Small intestine (tissue), 7 donors: ENCODE data around the gene NFATC2IP. TPM values are rescaled to one million over a fixed set of nuclear protein-coding genes. Genes with fewer than 3 reads are reported as not detected.
"Not testable (repeated sequence)": the region's sequence is repeated elsewhere in the genome, so short reads cannot be mapped to it uniquely, and the experiment has no call there.

Source experiments
- DNase-seq, 2 donors: peaks; one replicate each; pipeline versions ENCODE4 v3.0.0 to v3.0.0-alpha.2; 2013
- FAIRE-seq: peaks from 2 replicates; lab custom pipeline; 2012; peaks lifted over from hg19 to GRCh38; lab: Jason Lieb, UNC
- H3K27ac ChIP-seq, 3 donors: one replicate each; pipeline ENCODE4 v1.5.1; 2013; ENCODE audit warnings: low read length in 2 of 3, mild to moderate bottlenecking in 2 of 3, control low read depth in 1 of 3, inconsistent platforms in 1 of 3, low read depth in 1 of 3, moderate library complexity in 1 of 3
- H3K27me3 ChIP-seq, 3 donors: one replicate each; pipeline ENCODE4 v1.6.1; 2013; ENCODE audit warnings: low read length in 3 of 3, inconsistent platforms in 1 of 3; ENCODE audit not compliant: control insufficient read depth in 3 of 3, insufficient read depth in 3 of 3
- H3K36me3 ChIP-seq, 3 donors: one replicate each; pipeline ENCODE4 v1.6.1; 2013; ENCODE audit warnings: low read length in 3 of 3, inconsistent platforms in 1 of 3, low read depth in 1 of 3, mild to moderate bottlenecking in 1 of 3, moderate library complexity in 1 of 3; ENCODE audit not compliant: control insufficient read depth in 3 of 3, insufficient read depth in 2 of 3
- H3K4me1 ChIP-seq, 3 donors: one replicate each; pipeline ENCODE4 v1.6.1; 2013; ENCODE audit warnings: low read length in 2 of 3, inconsistent platforms in 1 of 3, low read depth in 1 of 3, mild to moderate bottlenecking in 1 of 3, moderate library complexity in 1 of 3; ENCODE audit not compliant: control insufficient read depth in 3 of 3, insufficient read depth in 2 of 3
- H3K4me3 ChIP-seq, 3 donors: one replicate each; pipeline ENCODE4 v1.5.1; 2013; ENCODE audit warnings: low read length in 3 of 3, control low read depth in 1 of 3, inconsistent platforms in 1 of 3, low read depth in 1 of 3, mild to moderate bottlenecking in 1 of 3, moderate library complexity in 1 of 3
- H3K9me3 ChIP-seq, 2 donors: one replicate each; pipeline ENCODE4 v1.6.1; 2013; ENCODE audit warnings: low read depth in 1 of 2, low read length in 1 of 2; ENCODE audit not compliant: control insufficient read depth in 2 of 2, insufficient read depth in 1 of 2
- WGBS, 3 donors: extraction: QIAGEN DNeasy Blood & Tissue Kit; methylation state at CpG; one replicate each; pipeline ENCODE4 v1.1.7; 2013; 5-methylcytosine and 5-hydroxymethylcytosine counted together
- polyA plus RNA-seq, 4 donors: library from polyadenylated mRNA; stranded (reverse) in 3 of 4; unstranded in 1 of 4; fragments of 200-250 nt in 3 of 4; fragments of 120-200 nt in 1 of 4; gene quantifications; one replicate each; pipeline versions ENCODE4 v1.2.1 to v1.2.3, GENCODE V29; 2013
- donor health status: healthy with polysubstance abuse.
- donor health status: control.
- donor health status: control.
- donor health status: Bipolar disorder and iron deficiency.
- donor health status: healthy.

NFATC2IP gene
- polyA plus RNA-seq, 4 donors = 16.5 to 53.0 (median 22.5) TPM

GRCh38 chr16:29004496-29005139 is 53.9 kb downstream of the NFATC2IP start:
- not testable (repeated sequence) for H3K36me3 ChIP-seq, H3K27me3 ChIP-seq, H3K4me1 ChIP-seq, H3K27ac ChIP-seq, DNase-seq, FAIRE-seq, H3K9me3 ChIP-seq, H3K4me3 ChIP-seq
- WGBS, 3 donors = 69 to 71% (median 71%) methylated on average over 9 of the region's 9 CpGs

GRCh38 chr16:29007730-29008593 is 57.2 kb downstream of the NFATC2IP start:
- Histone ChIP-seq H3K4me3 (no peak overlapping the region), H3K27ac (peak overlapping the region in 1 of 3 donors; percentile 63), H3K9me3 (no peaks in the 10 kb centered on the region), H3K36me3 (no peaks in the 10 kb centered on the region), H3K27me3 (peaks cover 0 to 2% (median 0%) of the 10 kb centered on the region in 3 donors), H3K4me1 (no peaks in the 10 kb centered on the region)
- no peak for DNase-seq
- FAIRE-seq = no peak
- WGBS, 3 donors = 62 to 67% (median 66%) methylated on average over 10 of the region's 10 CpGs

DNA sequence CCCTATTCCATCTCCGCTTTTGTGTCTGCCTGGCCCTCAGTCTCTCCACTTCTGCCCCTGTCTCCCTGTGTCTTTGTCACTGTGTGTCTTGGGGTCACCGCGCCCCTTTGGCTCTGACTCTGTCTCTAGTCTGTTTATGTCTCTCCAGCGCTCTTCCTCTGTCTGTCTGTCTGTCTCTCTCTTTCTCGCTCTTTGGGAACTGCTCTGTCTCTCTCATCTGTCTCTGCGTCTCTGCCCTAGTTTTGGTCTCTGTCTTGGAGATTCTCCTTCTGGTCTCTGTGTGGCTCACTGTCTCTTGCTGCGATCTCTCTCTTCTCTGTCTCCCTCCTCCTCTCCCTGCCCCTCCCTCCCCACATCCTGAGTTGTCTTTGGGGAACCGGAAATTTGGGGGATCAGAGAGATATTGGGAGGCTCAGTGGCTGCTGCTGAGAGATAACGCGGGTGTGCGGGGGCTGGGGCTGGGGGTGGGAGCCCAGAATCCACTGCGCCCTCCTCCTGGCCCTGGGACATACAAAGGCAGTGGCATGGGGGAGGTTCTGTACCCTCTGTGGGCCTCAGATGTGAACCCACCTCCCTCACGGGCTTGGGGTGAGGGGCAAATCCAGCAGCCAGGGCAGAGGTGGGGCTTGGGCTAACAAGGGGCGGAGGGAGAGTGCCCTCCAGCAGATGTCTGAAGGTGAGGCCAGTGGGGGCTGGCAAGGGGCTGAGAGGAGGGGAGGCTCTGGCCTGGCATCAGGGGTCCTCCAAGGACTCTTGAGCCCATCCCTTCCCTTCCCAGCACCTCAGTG is 58.5 kb downstream of the NFATC2IP start:
- peak overlapping the region in 2 of 3 donors; percentile 33 to 54 for H3K27ac ChIP-seq
- no peaks in the 10 kb centered on the region for H3K4me1 ChIP-seq
- H3K9me3 ChIP-seq = no peaks in the 10 kb centered on the region
- DNase-seq (no peak), FAIRE-seq (no peak)
- peaks cover 0 to 2% (median 0%) of the 10 kb centered on the region in 3 donors for H3K27me3 ChIP-seq
- H3K4me3 ChIP-seq = no peak overlapping the region
- 62 to 73% (median 65%) methylated on average over 14 of the region's 14 CpGs for WGBS, 3 donors
- no peaks in the 10 kb centered on the region for H3K36me3 ChIP-seq

GRCh38 chr16:29009838-29010166 is 59.1 kb downstream of the NFATC2IP start:
- no peaks in the 10 kb centered on the region for H3K36me3 ChIP-seq
- H3K27me3 ChIP-seq = peaks cover 0 to 2% (median 0%) of the 10 kb centered on the region in 3 donors
- WGBS, 3 donors = 92 to 98% (median 93%) methylated on average over 2 of the region's 2 CpGs
- no peak for FAIRE-seq
- H3K4me1 ChIP-seq = no peaks in the 10 kb centered on the region
- DNase-seq = no peak
- H3K27ac ChIP-seq = no peak overlapping the region
- H3K4me3 ChIP-seq = no peak overlapping the region
- H3K9me3 ChIP-seq = no peaks in the 10 kb centered on the region

DNA sequence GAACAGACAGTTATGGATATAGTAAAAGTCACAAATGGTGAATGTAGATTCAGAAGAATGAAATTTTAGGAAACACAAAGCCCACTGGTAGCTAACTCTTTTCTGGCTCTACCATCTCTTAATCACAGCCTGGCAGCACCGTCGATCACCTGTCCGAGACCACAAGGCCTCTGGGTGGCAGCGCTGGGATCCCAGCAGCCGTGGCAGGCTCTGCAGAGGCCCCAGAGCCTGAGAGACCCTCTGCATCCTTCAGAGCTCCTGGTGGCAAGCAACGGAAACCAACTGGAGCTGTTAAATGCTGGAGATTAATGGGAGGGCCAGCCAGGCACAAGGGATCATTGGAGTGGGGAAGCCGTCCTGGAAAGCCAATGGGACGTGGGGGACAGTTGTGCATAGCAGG is 60.4 kb downstream of the NFATC2IP start:
- FAIRE-seq (no peak), DNase-seq (no peak)
- Histone ChIP-seq H3K9me3 (no peaks in the 10 kb centered on the region), H3K4me1 (no peaks in the 10 kb centered on the region), H3K27me3 (no peaks in the 10 kb centered on the region), H3K36me3 (no peaks in the 10 kb centered on the region), H3K27ac (no peak overlapping the region), H3K4me3 (no peak overlapping the region)
- WGBS, 3 donors = 64 to 72% (median 71%) methylated on average over 8 of the region's 8 CpGs

GRCh38 chr16:29011851-29012250 is 61.1 kb downstream of the NFATC2IP start:
- WGBS, 3 donors = 90 to 93% (median 93%) methylated on average over 4 of the region's 4 CpGs
- Histone ChIP-seq H3K9me3 (no peaks in the 10 kb centered on the region), H3K36me3 (no peaks in the 10 kb centered on the region), H3K27ac (no peak overlapping the region), H3K4me1 (no peaks in the 10 kb centered on the region), H3K27me3 (no peaks in the 10 kb centered on the region), H3K4me3 (no peak overlapping the region)
- DNase-seq (no peak), FAIRE-seq (no peak)

- Histone ChIP-seq H3K9me3 (no peaks in the 10 kb centered on the region), H3K4me3 (no peak overlapping the region), H3K27me3 (no peaks in the 10 kb centered on the region), H3K27ac (no peak overlapping the region), H3K36me3 (no peaks in the 10 kb centered on the region), H3K4me1 (no peaks in the 10 kb centered on the region)
- DNase-seq = no peak
- FAIRE-seq = no peak
- 67 to 81% (median 69%) methylated on average over 9 of the region's 9 CpGs for WGBS, 3 donors
Observed at GRCh38 chr16:29012913-29013553, 62.3 kb downstream of the NFATC2IP start.

GRCh38 chr16:29014561-29015069 is 63.9 kb downstream of the NFATC2IP start:
- Histone ChIP-seq H3K36me3 (no peaks in the 10 kb centered on the region), H3K4me1 (no peaks in the 10 kb centered on the region), H3K4me3 (no peak overlapping the region), H3K27me3 (no peaks in the 10 kb centered on the region), H3K27ac (peak overlapping the region in 1 of 3 donors; percentile 47), H3K9me3 (no peaks in the 10 kb centered on the region)
- FAIRE-seq (no peak), DNase-seq (peak; percentile 67 to 82)
- WGBS, 3 donors = 26 to 73% (median 39%) methylated on average over 3 of the region's 3 CpGs
